DND-41 (cell line): Measurements from ENCODE around the gene P3R3URF.

Source experiments
- CTCF ChIP-seq: IDR thresholded peaks from 2 replicates; pipeline ENCODE4 v1.5.1; 2012; ENCODE audit warnings: borderline replicate concordance, low read length, moderate library complexity, mild to moderate bottlenecking; ENCODE audit not compliant: poor library complexity, severe bottlenecking; ENCODE audit errors: extremely low read depth
- EZH2 ChIP-seq: IDR thresholded peaks from 3 replicates; pipeline ENCODE4 v1.6.1; 2012; ENCODE audit warnings: borderline replicate concordance, low read depth, mild to moderate bottlenecking, moderate library complexity, low read length, inconsistent platforms; ENCODE audit not compliant: severe bottlenecking

- TF ChIP-seq CTCF (no peak), EZH2 (no peak)
Observed at GRCh38 chr1:46190539-46190938, 14.3 kb upstream of the P3R3URF start.
